GM12873 (cell line): Measurements from ENCODE around the gene CPLX3.

ENCODE experiments used
- TF ChIP-seq, protein P1 (sequence below): IDR thresholded peaks from 2 replicates; pipeline ENCODE4 v1.5.1; 2012; ENCODE audit warnings: low read depth, mild to moderate bottlenecking, moderate library complexity, low read length, control low read depth; ENCODE audit not compliant: insufficient read depth; ENCODE audit errors: missing control alignments

CPLX3 gene

DNA sequence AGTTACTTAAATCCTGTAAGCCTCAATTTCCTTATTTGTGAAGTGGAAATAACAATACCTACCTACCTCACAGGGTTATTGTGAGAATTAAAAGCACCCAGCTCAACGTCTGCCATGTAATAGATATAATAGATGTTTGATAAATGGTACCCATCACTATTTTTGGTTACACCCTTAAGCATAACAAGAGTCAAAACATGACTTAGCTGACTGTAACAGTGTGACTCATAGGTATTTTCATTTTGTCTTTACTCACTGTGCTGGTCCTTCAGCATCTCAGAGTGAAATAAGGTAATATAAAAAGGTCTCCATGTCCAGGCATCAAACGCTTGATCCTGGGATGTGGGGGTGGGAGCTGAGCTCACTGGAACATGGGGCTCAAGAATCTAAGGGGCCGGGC, 3.1 kb downstream of the CPLX3 start:
- TF ChIP-seq, protein P1, sequence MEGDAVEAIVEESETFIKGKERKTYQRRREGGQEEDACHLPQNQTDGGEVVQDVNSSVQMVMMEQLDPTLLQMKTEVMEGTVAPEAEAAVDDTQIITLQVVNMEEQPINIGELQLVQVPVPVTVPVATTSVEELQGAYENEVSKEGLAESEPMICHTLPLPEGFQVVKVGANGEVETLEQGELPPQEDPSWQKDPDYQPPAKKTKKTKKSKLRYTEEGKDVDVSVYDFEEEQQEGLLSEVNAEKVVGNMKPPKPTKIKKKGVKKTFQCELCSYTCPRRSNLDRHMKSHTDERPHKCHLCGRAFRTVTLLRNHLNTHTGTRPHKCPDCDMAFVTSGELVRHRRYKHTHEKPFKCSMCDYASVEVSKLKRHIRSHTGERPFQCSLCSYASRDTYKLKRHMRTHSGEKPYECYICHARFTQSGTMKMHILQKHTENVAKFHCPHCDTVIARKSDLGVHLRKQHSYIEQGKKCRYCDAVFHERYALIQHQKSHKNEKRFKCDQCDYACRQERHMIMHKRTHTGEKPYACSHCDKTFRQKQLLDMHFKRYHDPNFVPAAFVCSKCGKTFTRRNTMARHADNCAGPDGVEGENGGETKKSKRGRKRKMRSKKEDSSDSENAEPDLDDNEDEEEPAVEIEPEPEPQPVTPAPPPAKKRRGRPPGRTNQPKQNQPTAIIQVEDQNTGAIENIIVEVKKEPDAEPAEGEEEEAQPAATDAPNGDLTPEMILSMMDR, result no peak

DNA sequence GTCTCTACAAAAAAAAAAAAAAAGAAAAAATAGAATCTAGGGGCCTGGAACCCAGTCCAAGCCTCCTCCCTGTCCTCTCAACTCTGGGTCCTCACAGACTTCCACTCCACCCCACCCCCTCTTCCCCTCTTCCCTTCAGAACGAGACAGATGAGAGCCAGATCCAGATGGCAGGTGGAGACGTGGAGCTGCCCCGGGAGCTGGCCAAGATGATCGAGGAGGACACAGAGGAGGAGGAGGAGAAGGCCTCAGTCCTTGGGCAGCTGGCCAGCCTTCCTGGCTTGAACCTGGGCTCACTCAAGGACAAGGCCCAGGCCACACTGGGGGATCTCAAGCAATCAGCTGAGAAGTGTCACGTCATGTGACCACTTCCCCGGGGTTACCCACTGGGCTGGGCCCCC, 3.6 kb downstream of the CPLX3 start:
- TF ChIP-seq, protein P1, result no peak

DNA sequence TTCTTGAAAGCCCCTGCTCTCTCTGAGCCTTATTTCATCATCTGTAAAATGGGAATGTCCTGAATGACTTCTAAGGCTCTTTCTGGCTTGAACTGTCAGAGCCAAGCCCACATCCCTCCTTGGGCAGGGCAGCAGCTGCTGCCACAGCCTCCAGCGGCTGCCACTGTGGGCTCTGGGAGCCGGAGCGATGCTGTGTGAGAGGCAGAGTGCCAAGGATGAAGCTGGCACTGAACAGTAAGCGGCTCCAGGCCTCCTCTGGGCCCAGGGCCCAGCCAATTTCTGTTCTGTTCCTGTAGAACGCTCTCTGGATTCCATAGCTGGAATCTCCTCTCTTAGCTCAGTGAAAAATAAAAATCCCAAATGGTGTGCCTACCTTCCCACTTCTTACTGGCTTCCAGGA, 4.4 kb downstream of the CPLX3 start:
- TF ChIP-seq, protein P1, result no peak

GRCh38 chr15:74831813-74832495, 5.5 kb downstream of the CPLX3 start:
- TF ChIP-seq, protein P1, result no peak

DNA sequence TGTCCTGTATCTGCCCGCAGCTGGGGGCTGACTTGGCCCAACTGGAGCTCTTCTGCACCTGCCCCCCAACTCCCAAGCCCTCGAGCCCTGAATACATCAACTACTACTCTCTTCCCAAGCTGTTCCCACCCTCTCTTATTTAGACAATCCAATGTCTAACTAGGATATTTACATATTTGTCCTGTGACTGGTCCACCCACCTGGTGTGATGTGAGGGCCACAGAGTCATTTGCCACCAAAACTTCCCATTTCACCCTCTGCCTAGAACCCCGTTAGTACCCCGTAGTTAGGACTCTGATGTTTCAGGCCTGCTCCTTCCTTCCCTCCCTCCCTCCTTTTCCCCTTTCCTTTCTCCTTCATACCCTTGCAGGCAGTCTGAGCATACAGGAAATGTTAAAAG, 6.4 kb downstream of the CPLX3 start:
- TF ChIP-seq, protein P1, result no peak

DNA sequence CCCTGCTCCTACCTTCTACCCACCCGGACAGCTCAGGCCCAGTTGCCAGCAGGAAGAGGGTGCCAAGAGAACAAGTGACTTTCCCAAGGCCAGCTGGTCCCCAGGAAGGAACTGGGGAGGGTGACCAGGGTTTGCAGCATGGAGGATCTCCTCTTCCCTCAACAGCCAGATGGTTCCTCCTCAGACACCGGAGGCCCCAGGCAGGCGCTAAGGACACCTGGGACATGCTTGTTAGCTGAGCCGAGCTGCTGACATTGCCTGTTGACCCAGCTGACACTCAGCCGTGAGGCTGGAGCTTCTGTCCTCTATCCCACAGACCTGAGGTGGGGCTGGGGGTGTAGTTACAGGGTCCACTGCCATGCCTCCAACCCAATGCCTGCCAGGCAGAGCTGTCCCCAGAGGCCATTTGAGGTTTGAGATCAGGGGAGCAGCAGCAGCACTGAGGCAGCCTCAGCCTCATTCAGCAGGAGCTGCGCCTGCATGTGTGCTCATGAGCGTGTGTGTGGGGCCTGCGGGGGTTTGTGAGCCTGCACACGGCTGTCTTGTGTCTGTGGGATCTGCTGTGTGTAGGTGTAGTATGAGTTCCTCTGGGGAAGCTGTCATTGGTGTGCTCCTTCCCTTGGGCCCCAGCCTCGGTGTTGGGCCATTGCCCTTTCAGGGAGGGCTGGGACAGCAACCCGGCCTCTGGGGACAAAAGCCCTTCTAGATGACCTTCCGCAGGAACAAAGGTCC, 7.1 kb downstream of the CPLX3 start:
- TF ChIP-seq, protein P1, result no peak

DNA sequence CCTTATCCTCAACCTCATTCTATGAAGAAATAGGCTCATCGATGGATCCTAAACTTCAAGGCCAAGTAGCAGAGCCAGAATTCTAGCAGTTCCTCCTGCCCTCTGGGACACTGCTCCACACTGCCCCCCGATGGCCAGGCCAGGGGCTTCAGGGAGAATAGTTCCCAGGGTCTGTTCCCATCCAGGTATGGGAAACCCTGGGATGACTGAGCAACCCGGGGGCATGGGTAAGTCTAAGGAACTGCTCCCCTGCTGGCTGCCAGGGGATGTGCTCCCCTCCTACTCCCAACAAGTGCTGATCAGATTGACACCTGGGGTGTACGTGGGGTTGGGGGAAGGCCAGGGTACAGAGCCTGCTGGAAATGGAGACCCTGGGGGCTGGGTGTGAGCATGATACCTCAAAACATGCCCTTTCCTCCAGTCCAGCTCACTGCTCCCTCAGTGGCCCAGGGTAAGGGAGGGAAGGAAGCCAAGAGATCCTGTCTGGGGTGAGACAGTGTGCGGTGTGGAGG, 8.9 kb downstream of the CPLX3 start:
- TF ChIP-seq, protein P1, result peak; percentile 85
